Measurements from ENCODE around the gene VPS33A. TPM values are rescaled to one million over a fixed set of nuclear protein-coding genes. Genes with fewer than 3 reads are reported as not detected.

Gene VPS33A
- total and polyA plus RNA-seq, 2 donors (not counting 1 experiment from before 2014, with no cell fraction given), result 15.4 to 22.3 TPM

DNA sequence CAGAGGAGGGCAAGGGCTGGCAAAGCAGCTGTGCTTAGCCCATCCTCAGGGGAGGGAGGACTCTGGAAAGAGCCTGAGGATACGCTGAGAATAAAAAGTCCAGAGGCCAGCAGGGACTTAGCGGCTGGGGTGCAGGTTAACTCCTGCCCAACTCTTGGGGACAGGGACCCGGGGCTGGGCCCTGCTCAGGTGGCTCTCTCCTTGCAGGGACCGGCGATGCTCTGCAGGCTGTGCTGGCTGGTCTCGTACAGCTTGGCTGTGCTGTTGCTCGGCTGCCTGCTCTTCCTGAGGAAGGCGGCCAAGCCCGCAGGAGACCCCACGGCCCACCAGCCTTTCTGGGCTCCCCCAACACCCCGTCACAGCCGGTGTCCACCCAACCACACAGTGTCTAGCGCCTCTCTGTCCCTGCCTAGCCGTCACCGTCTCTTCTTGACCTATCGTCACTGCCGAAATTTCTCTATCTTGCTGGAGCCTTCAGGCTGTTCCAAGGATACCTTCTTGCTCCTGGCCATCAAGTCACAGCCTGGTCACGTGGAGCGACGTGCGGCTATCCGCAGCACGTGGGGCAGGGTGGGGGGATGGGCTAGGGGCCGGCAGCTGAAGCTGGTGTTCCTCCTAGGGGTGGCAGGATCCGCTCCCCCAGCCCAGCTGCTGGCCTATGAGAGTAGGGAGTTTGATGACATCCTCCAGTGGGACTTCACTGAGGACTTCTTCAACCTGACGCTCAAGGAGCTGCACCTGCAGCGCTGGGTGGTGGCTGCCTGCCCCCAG is 60.0 kb downstream of the VPS33A start:
- Histone ChIP-seq H2AFZ (ENCODE audit: low read length) (no peak overlapping the region), H3K4me2 (ENCODE audit: extremely low read depth, insufficient read depth, low read length) (no peak overlapping the region), H3K27ac (ENCODE audit: insufficient read depth, low read length) (no peak overlapping the region), H4K20me1 (ENCODE audit: control insufficient read depth, extremely low read depth, insufficient read depth, low read length) (no peaks in the 10 kb centered on the region), H3K9ac (ENCODE audit: insufficient read depth, low read length) (no peak overlapping the region), H3K4me1 (ENCODE audit: control insufficient read depth, extremely low read depth, insufficient read depth, low read length) (no peaks in the 10 kb centered on the region), H3K27me3 (ENCODE audit: control insufficient read depth, insufficient read depth, low read length) (peaks cover 12% of the 10 kb centered on the region), H3K9me3 (ENCODE audit: control insufficient read depth, insufficient read depth, low read depth, low read length) (no peaks in the 10 kb centered on the region), H3K4me3 (replicated peaks in 1 of 4; ENCODE audit: control extremely low read depth in 1 of 4, insufficient read depth in 1 of 4, low read depth in 3 of 4, low read length in 4 of 4) (no peak overlapping the region), H3K79me2 (ENCODE audit: control insufficient read depth, insufficient read depth, low read length) (no peaks in the 10 kb centered on the region), H3K36me3 (ENCODE audit: control insufficient read depth, insufficient read depth, low read length) (peaks cover 5% of the 10 kb centered on the region)
- DNase-seq (ENCODE audit: low read depth in 2 of 2), result no peak
- no peak for TF ChIP-seq EZH2 (IDR thresholded peaks at IDR 0.05; ENCODE audit: low read length, missing control alignments)
- TF ChIP-seq, protein P1, sequence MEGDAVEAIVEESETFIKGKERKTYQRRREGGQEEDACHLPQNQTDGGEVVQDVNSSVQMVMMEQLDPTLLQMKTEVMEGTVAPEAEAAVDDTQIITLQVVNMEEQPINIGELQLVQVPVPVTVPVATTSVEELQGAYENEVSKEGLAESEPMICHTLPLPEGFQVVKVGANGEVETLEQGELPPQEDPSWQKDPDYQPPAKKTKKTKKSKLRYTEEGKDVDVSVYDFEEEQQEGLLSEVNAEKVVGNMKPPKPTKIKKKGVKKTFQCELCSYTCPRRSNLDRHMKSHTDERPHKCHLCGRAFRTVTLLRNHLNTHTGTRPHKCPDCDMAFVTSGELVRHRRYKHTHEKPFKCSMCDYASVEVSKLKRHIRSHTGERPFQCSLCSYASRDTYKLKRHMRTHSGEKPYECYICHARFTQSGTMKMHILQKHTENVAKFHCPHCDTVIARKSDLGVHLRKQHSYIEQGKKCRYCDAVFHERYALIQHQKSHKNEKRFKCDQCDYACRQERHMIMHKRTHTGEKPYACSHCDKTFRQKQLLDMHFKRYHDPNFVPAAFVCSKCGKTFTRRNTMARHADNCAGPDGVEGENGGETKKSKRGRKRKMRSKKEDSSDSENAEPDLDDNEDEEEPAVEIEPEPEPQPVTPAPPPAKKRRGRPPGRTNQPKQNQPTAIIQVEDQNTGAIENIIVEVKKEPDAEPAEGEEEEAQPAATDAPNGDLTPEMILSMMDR (conservative IDR thresholded peaks at IDR 0.05 in 1 of 2, IDR thresholded peaks at IDR 0.05 in 1 of 2; ENCODE audit: low read depth in 1 of 2, low read length in 2 of 2), result no peak

DNA sequence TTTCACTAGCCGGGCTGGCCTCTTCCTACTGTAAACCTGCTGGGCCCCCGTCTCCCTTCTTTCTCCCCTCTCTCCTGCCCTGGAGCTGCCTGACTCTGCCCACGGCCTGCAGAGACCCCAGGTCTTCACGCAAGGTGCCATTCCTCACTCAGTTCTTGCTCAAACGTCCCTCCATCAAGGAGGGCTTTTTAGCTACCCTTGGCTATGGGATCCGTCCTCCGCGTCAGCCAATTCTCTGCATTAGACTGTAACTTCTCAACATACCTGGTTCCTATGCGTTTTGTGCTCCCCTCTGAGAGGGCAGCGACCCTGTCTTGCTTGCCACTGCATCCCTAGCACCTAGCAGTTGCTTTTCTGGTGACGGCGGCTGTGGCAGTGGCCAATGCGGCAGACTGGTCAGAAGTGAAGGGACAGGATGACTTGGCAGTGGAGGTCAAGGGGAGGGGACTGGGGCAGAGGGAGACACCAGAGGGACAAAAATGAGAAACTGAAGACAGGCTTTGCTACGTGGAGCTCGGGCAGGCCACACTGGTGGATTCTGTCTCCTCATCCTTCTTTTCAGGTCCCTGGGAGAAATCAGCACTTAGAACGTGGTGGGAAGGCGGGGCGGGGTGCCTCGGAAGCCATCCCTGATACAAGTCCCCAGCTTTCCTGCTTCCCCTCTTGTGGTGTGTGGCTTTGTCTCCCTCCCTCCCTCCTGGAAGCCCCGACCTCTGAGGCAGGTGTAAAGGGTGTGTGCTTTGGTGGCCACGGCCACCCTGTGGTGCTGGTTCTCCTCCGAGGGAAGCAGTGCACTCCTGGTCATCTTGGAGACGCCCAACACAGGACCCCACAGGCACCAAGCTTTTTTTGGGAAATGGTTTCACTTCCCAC is 61.0 kb downstream of the VPS33A start:
- Histone ChIP-seq H2AFZ (ENCODE audit: low read length) (no peak overlapping the region), H3K4me3 (replicated peaks in 1 of 4; ENCODE audit: control extremely low read depth in 1 of 4, insufficient read depth in 1 of 4, low read depth in 3 of 4, low read length in 4 of 4) (no peak overlapping the region), H3K36me3 (ENCODE audit: control insufficient read depth, insufficient read depth, low read length) (peaks cover 5% of the 10 kb centered on the region), H4K20me1 (ENCODE audit: control insufficient read depth, extremely low read depth, insufficient read depth, low read length) (no peaks in the 10 kb centered on the region), H3K9ac (ENCODE audit: insufficient read depth, low read length) (no peak overlapping the region), H3K4me2 (ENCODE audit: extremely low read depth, insufficient read depth, low read length) (no peak overlapping the region), H3K4me1 (ENCODE audit: control insufficient read depth, extremely low read depth, insufficient read depth, low read length) (no peaks in the 10 kb centered on the region), H3K9me3 (ENCODE audit: control insufficient read depth, insufficient read depth, low read depth, low read length) (no peaks in the 10 kb centered on the region), H3K27ac (ENCODE audit: insufficient read depth, low read length) (no peak overlapping the region), H3K79me2 (ENCODE audit: control insufficient read depth, insufficient read depth, low read length) (no peaks in the 10 kb centered on the region), H3K27me3 (ENCODE audit: control insufficient read depth, insufficient read depth, low read length) (peaks cover 12% of the 10 kb centered on the region)
- no peak for DNase-seq (ENCODE audit: low read depth in 2 of 2)
- no peak for TF ChIP-seq EZH2 (IDR thresholded peaks at IDR 0.05; ENCODE audit: low read length, missing control alignments)
- TF ChIP-seq, protein P1 (conservative IDR thresholded peaks at IDR 0.05 in 1 of 2, IDR thresholded peaks at IDR 0.05 in 1 of 2; ENCODE audit: low read depth in 1 of 2, low read length in 2 of 2), result no peak
